Measurements from ENCODE around the gene WAS.
A peak's percentile ranks its signal among the peaks of the same experiment; 100 is the strongest.

The WAS gene

GRCh38 chrX:48696909-48697727 is 13.5 kb downstream of the WAS start:
- H3K4me3 ChIP-seq (ENCODE audit: low read depth in 1 of 2, low read length in 2 of 2), result peak overlapping the region; percentile 62 to 68
- no peak overlapping the region for H3K27ac ChIP-seq (ENCODE audit: low read depth, low read length)
- peaks cover 16 to 19% of the 10 kb centered on the region in 2 donors for H3K36me3 ChIP-seq (ENCODE audit: control insufficient read depth in 1 of 2, insufficient read depth in 2 of 2, low read length in 2 of 2)
- H3K9ac ChIP-seq (ENCODE audit: low read depth in 1 of 2, low read length in 2 of 2), result peak overlapping the region in 1 of 2 donors; percentile 63
- H3K27me3 ChIP-seq (ENCODE audit: control insufficient read depth in 1 of 2, insufficient read depth in 2 of 2, low read length in 2 of 2), result no peaks in the 10 kb centered on the region
- no peaks in the 10 kb centered on the region for H3K9me3 ChIP-seq (ENCODE audit: control insufficient read depth in 1 of 2, low read length in 2 of 2)
- H3K4me1 ChIP-seq (ENCODE audit: control insufficient read depth in 1 of 2, insufficient read depth in 2 of 2, low read length in 2 of 2), result peaks cover 13 to 15% of the 10 kb centered on the region in 2 donors

GRCh38 chrX:48698306-48698705 is 14.7 kb downstream of the WAS start:
- H3K9me3 ChIP-seq (ENCODE audit: control insufficient read depth in 1 of 2, low read length in 2 of 2), result no peaks in the 10 kb centered on the region
- H3K4me3 ChIP-seq (ENCODE audit: low read depth in 1 of 2, low read length in 2 of 2), result no peak overlapping the region
- H3K36me3 ChIP-seq (ENCODE audit: control insufficient read depth in 1 of 2, insufficient read depth in 2 of 2, low read length in 2 of 2), result peaks cover 18 to 27% of the 10 kb centered on the region in 2 donors
- H3K27me3 ChIP-seq (ENCODE audit: control insufficient read depth in 1 of 2, insufficient read depth in 2 of 2, low read length in 2 of 2), result no peaks in the 10 kb centered on the region
- no peak overlapping the region for H3K27ac ChIP-seq (ENCODE audit: low read depth, low read length)
- H3K9ac ChIP-seq (ENCODE audit: low read depth in 1 of 2, low read length in 2 of 2), result no peak overlapping the region
- peaks cover 13 to 15% of the 10 kb centered on the region in 2 donors for H3K4me1 ChIP-seq (ENCODE audit: control insufficient read depth in 1 of 2, insufficient read depth in 2 of 2, low read length in 2 of 2)

- Histone ChIP-seq H3K4me3 (ENCODE audit: low read depth in 1 of 2, low read length in 2 of 2) (no peak overlapping the region), H3K9me3 (ENCODE audit: control insufficient read depth in 1 of 2, low read length in 2 of 2) (no peaks in the 10 kb centered on the region), H3K4me1 (ENCODE audit: control insufficient read depth in 1 of 2, insufficient read depth in 2 of 2, low read length in 2 of 2) (peaks cover 16 to 18% of the 10 kb centered on the region in 2 donors), H3K27ac (ENCODE audit: low read depth, low read length) (no peak overlapping the region), H3K9ac (ENCODE audit: low read depth in 1 of 2, low read length in 2 of 2) (no peak overlapping the region), H3K27me3 (ENCODE audit: control insufficient read depth in 1 of 2, insufficient read depth in 2 of 2, low read length in 2 of 2) (no peaks in the 10 kb centered on the region), H3K36me3 (ENCODE audit: control insufficient read depth in 1 of 2, insufficient read depth in 2 of 2, low read length in 2 of 2) (peaks cover 18 to 27% of the 10 kb centered on the region in 2 donors)
Observed at GRCh38 chrX:48700246-48700645, 16.6 kb downstream of the WAS start.

GRCh38 chrX:48700951-48701653 is 17.5 kb downstream of the WAS start:
- Histone ChIP-seq H3K9me3 (ENCODE audit: control insufficient read depth in 1 of 2, low read length in 2 of 2) (no peaks in the 10 kb centered on the region), H3K27ac (ENCODE audit: low read depth, low read length) (no peak overlapping the region), H3K36me3 (ENCODE audit: control insufficient read depth in 1 of 2, insufficient read depth in 2 of 2, low read length in 2 of 2) (peaks cover 18 to 27% of the 10 kb centered on the region in 2 donors), H3K4me1 (ENCODE audit: control insufficient read depth in 1 of 2, insufficient read depth in 2 of 2, low read length in 2 of 2) (peaks cover 8 to 10% of the 10 kb centered on the region in 2 donors), H3K9ac (ENCODE audit: low read depth in 1 of 2, low read length in 2 of 2) (no peak overlapping the region), H3K4me3 (ENCODE audit: low read depth in 1 of 2, low read length in 2 of 2) (no peak overlapping the region), H3K27me3 (ENCODE audit: control insufficient read depth in 1 of 2, insufficient read depth in 2 of 2, low read length in 2 of 2) (no peaks in the 10 kb centered on the region)

- no peak overlapping the region for H3K9ac ChIP-seq (ENCODE audit: low read depth in 1 of 2, low read length in 2 of 2)
- no peak overlapping the region for H3K27ac ChIP-seq (ENCODE audit: low read depth, low read length)
- no peaks in the 10 kb centered on the region for H3K9me3 ChIP-seq (ENCODE audit: control insufficient read depth in 1 of 2, low read length in 2 of 2)
- H3K4me1 ChIP-seq (ENCODE audit: control insufficient read depth in 1 of 2, insufficient read depth in 2 of 2, low read length in 2 of 2), result peaks cover 8 to 10% of the 10 kb centered on the region in 2 donors
- H3K36me3 ChIP-seq (ENCODE audit: control insufficient read depth in 1 of 2, insufficient read depth in 2 of 2, low read length in 2 of 2), result peaks cover 18 to 27% of the 10 kb centered on the region in 2 donors
- H3K4me3 ChIP-seq (ENCODE audit: low read depth in 1 of 2, low read length in 2 of 2), result no peak overlapping the region
- H3K27me3 ChIP-seq (ENCODE audit: control insufficient read depth in 1 of 2, insufficient read depth in 2 of 2, low read length in 2 of 2), result no peaks in the 10 kb centered on the region
Observed at GRCh38 chrX:48702032-48702431, 18.4 kb downstream of the WAS start.

- no peaks in the 10 kb centered on the region for H3K9me3 ChIP-seq (ENCODE audit: control insufficient read depth in 1 of 2, low read length in 2 of 2)
- H3K4me3 ChIP-seq (ENCODE audit: low read depth in 1 of 2, low read length in 2 of 2), result no peak overlapping the region
- no peak overlapping the region for H3K9ac ChIP-seq (ENCODE audit: low read depth in 1 of 2, low read length in 2 of 2)
- peaks cover 18 to 27% of the 10 kb centered on the region in 2 donors for H3K36me3 ChIP-seq (ENCODE audit: control insufficient read depth in 1 of 2, insufficient read depth in 2 of 2, low read length in 2 of 2)
- H3K27me3 ChIP-seq (ENCODE audit: control insufficient read depth in 1 of 2, insufficient read depth in 2 of 2, low read length in 2 of 2), result no peaks in the 10 kb centered on the region
- peaks cover 5 to 8% of the 10 kb centered on the region in 2 donors for H3K4me1 ChIP-seq (ENCODE audit: control insufficient read depth in 1 of 2, insufficient read depth in 2 of 2, low read length in 2 of 2)
- H3K27ac ChIP-seq (ENCODE audit: low read depth, low read length), result no peak overlapping the region
Observed at GRCh38 chrX:48702716-48703115, 19.1 kb downstream of the WAS start.

GRCh38 chrX:48703228-48703627 is 19.6 kb downstream of the WAS start:
- no peak overlapping the region for H3K9ac ChIP-seq (ENCODE audit: low read depth in 1 of 2, low read length in 2 of 2)
- no peak overlapping the region for H3K27ac ChIP-seq (ENCODE audit: low read depth, low read length)
- no peaks in the 10 kb centered on the region for H3K9me3 ChIP-seq (ENCODE audit: control insufficient read depth in 1 of 2, low read length in 2 of 2)
- no peaks in the 10 kb centered on the region for H3K27me3 ChIP-seq (ENCODE audit: control insufficient read depth in 1 of 2, insufficient read depth in 2 of 2, low read length in 2 of 2)
- H3K4me1 ChIP-seq (ENCODE audit: control insufficient read depth in 1 of 2, insufficient read depth in 2 of 2, low read length in 2 of 2), result peaks cover 5 to 8% of the 10 kb centered on the region in 2 donors
- H3K36me3 ChIP-seq (ENCODE audit: control insufficient read depth in 1 of 2, insufficient read depth in 2 of 2, low read length in 2 of 2), result peaks cover 18 to 27% of the 10 kb centered on the region in 2 donors
- H3K4me3 ChIP-seq (ENCODE audit: low read depth in 1 of 2, low read length in 2 of 2), result no peak overlapping the region

GRCh38 chrX:48703642-48704481 is 20.3 kb downstream of the WAS start:
- peaks cover 18 to 27% of the 10 kb centered on the region in 2 donors for H3K36me3 ChIP-seq (ENCODE audit: control insufficient read depth in 1 of 2, insufficient read depth in 2 of 2, low read length in 2 of 2)
- no peak overlapping the region for H3K27ac ChIP-seq (ENCODE audit: low read depth, low read length)
- no peak overlapping the region for H3K4me3 ChIP-seq (ENCODE audit: low read depth in 1 of 2, low read length in 2 of 2)
- H3K27me3 ChIP-seq (ENCODE audit: control insufficient read depth in 1 of 2, insufficient read depth in 2 of 2, low read length in 2 of 2), result no peaks in the 10 kb centered on the region
- peaks cover 5 to 8% of the 10 kb centered on the region in 2 donors for H3K4me1 ChIP-seq (ENCODE audit: control insufficient read depth in 1 of 2, insufficient read depth in 2 of 2, low read length in 2 of 2)
- no peak overlapping the region for H3K9ac ChIP-seq (ENCODE audit: low read depth in 1 of 2, low read length in 2 of 2)
- H3K9me3 ChIP-seq (ENCODE audit: control insufficient read depth in 1 of 2, low read length in 2 of 2), result no peaks in the 10 kb centered on the region

- Histone ChIP-seq H3K27me3 (ENCODE audit: control insufficient read depth in 1 of 2, insufficient read depth in 2 of 2, low read length in 2 of 2) (no peaks in the 10 kb centered on the region), H3K9ac (ENCODE audit: low read depth in 1 of 2, low read length in 2 of 2) (no peak overlapping the region), H3K4me3 (ENCODE audit: low read depth in 1 of 2, low read length in 2 of 2) (no peak overlapping the region), H3K9me3 (ENCODE audit: control insufficient read depth in 1 of 2, low read length in 2 of 2) (no peaks in the 10 kb centered on the region), H3K4me1 (ENCODE audit: control insufficient read depth in 1 of 2, insufficient read depth in 2 of 2, low read length in 2 of 2) (peaks cover 5 to 8% of the 10 kb centered on the region in 2 donors), H3K27ac (ENCODE audit: low read depth, low read length) (no peak overlapping the region), H3K36me3 (ENCODE audit: control insufficient read depth in 1 of 2, insufficient read depth in 2 of 2, low read length in 2 of 2) (peaks cover 8 to 18% of the 10 kb centered on the region in 2 donors)
Observed at GRCh38 chrX:48705871-48706270, 22.3 kb downstream of the WAS start.
